ENCODE results near the gene PFN3.
"Not testable (repeated sequence)": the region's sequence is repeated elsewhere in the genome, so short reads cannot be mapped to it uniquely, and the experiment has no call there.

DNA sequence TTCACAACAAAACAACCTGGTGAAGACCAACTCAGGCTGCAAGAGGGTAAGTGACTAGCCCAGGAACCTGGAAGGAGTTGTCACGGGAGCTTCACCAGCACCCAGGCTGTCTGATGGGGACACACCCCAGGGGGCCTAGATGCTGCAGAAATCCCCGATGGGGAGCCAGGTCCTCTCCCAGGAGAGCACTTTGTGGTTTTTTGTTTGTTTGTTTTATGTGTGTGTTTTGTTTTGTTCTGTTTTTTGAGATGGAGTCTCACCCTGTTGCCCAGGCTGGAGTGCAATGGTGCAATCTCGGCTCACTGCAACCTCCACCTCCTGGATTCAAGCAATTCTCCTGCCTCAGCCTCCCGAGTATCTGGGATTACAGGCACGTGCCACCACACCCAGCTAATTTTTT is 24.9 kb downstream of the PFN3 start:
- TF ChIP-seq, protein P1, sequence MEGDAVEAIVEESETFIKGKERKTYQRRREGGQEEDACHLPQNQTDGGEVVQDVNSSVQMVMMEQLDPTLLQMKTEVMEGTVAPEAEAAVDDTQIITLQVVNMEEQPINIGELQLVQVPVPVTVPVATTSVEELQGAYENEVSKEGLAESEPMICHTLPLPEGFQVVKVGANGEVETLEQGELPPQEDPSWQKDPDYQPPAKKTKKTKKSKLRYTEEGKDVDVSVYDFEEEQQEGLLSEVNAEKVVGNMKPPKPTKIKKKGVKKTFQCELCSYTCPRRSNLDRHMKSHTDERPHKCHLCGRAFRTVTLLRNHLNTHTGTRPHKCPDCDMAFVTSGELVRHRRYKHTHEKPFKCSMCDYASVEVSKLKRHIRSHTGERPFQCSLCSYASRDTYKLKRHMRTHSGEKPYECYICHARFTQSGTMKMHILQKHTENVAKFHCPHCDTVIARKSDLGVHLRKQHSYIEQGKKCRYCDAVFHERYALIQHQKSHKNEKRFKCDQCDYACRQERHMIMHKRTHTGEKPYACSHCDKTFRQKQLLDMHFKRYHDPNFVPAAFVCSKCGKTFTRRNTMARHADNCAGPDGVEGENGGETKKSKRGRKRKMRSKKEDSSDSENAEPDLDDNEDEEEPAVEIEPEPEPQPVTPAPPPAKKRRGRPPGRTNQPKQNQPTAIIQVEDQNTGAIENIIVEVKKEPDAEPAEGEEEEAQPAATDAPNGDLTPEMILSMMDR (IDR thresholded peaks at IDR 0.05): not testable (repeated sequence)
- not testable (repeated sequence) for TF ChIP-seq EP300 (IDR thresholded peaks at IDR 0.05)

All from ovary (tissue), 3 donors.